DMS 273 (cell line): ENCODE data around the gene PAX8.
A peak's percentile ranks its signal among the peaks of the same experiment; 100 is the strongest.
"Not testable (repeated sequence)": the region's sequence is repeated elsewhere in the genome, so short reads cannot be mapped to it uniquely, and the experiment has no call there.

ENCODE experiments used
- DNase-seq: peaks from one replicate; lab custom pipeline; 2025; ENCODE audit not compliant: unreplicated experiment; lab: John Stamatoyannopoulos, UW

PAX8 gene

GRCh38 chr2:113278742-113279139, at the start of gene PAX8:
TSS of gene PAX8 (minus strand) at chr2:113278921. CDS start at chr2:113278394, 527 bp downstream.
- no peak for DNase-seq

- DNase-seq = no peak
Measured at GRCh38 chr2:113328043-113328442, 49.3 kb upstream of the PAX8 start.

- peak; percentile 75 for DNase-seq
Measured at GRCh38 chr2:113325161-113325731, 46.5 kb upstream of the PAX8 start.

- DNase-seq = peak; percentile 91
Measured at GRCh38 chr2:113324684-113325160, 46.0 kb upstream of the PAX8 start.

GRCh38 chr2:113323129-113323528, 44.4 kb upstream of the PAX8 start:
- not testable (repeated sequence) for DNase-seq

GRCh38 chr2:113320106-113320505, 41.4 kb upstream of the PAX8 start:
- not testable (repeated sequence) for DNase-seq

GRCh38 chr2:113318941-113319340, 40.2 kb upstream of the PAX8 start:
- not testable (repeated sequence) for DNase-seq

- no peak for DNase-seq
Measured at GRCh38 chr2:113316085-113316484, 37.4 kb upstream of the PAX8 start.

GRCh38 chr2:113314663-113315062, 35.9 kb upstream of the PAX8 start:
- not testable (repeated sequence) for DNase-seq

- DNase-seq = not testable (repeated sequence)
Measured at GRCh38 chr2:113314176-113314575, 35.5 kb upstream of the PAX8 start.

- DNase-seq = not testable (repeated sequence)
Measured at GRCh38 chr2:113311781-113312180, 33.1 kb upstream of the PAX8 start.

- peak; percentile 7 for DNase-seq
Measured at GRCh38 chr2:113311191-113311590, 32.5 kb upstream of the PAX8 start.

GRCh38 chr2:113309655-113310387, 31.1 kb upstream of the PAX8 start:
- DNase-seq = peak; percentile 51

GRCh38 chr2:113308784-113309183, 30.1 kb upstream of the PAX8 start:
- peak; percentile 52 for DNase-seq

- not testable (repeated sequence) for DNase-seq
Measured at GRCh38 chr2:113306207-113306606, 27.5 kb upstream of the PAX8 start.

GRCh38 chr2:113305749-113306148, 27.0 kb upstream of the PAX8 start:
- DNase-seq = not testable (repeated sequence)

GRCh38 chr2:113305146-113305545, 26.4 kb upstream of the PAX8 start:
- DNase-seq = peak; percentile 39

GRCh38 chr2:113304702-113305101, 26.0 kb upstream of the PAX8 start:
- no peak for DNase-seq

- DNase-seq = not testable (repeated sequence)
Measured at GRCh38 chr2:113302216-113302980, 23.7 kb upstream of the PAX8 start.

GRCh38 chr2:113300281-113300680, 21.6 kb upstream of the PAX8 start:
- no peak for DNase-seq

GRCh38 chr2:113298176-113298575, 19.5 kb upstream of the PAX8 start:
- DNase-seq = no peak

- DNase-seq = peak; percentile 47
Measured at GRCh38 chr2:113297590-113297989, 18.9 kb upstream of the PAX8 start.
